ENCODE data around the gene DNAH6.

GRCh38 chr2:84631985-84632384 lies 115.7 kb downstream of the DNAH6 start:
- TF ChIP-seq POLR2A (IDR thresholded peaks at IDR 0.05): no peak
- TF ChIP-seq, protein P1, sequence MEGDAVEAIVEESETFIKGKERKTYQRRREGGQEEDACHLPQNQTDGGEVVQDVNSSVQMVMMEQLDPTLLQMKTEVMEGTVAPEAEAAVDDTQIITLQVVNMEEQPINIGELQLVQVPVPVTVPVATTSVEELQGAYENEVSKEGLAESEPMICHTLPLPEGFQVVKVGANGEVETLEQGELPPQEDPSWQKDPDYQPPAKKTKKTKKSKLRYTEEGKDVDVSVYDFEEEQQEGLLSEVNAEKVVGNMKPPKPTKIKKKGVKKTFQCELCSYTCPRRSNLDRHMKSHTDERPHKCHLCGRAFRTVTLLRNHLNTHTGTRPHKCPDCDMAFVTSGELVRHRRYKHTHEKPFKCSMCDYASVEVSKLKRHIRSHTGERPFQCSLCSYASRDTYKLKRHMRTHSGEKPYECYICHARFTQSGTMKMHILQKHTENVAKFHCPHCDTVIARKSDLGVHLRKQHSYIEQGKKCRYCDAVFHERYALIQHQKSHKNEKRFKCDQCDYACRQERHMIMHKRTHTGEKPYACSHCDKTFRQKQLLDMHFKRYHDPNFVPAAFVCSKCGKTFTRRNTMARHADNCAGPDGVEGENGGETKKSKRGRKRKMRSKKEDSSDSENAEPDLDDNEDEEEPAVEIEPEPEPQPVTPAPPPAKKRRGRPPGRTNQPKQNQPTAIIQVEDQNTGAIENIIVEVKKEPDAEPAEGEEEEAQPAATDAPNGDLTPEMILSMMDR (IDR thresholded peaks at IDR 0.05): no peak
